Mesenchymal stem cell (in vitro differentiated cells and primary cell): ENCODE results near the gene NUAK1.

Experiments used
- DNase-seq: peaks from one replicate; pipeline ENCODE4 v3.0.0-alpha.2; 2013
- H2AFZ ChIP-seq: one replicate; pipeline ENCODE4 v1.6.1; 2013; ENCODE audit warnings: low read depth, mild to moderate bottlenecking, control low read depth, inconsistent platforms, low read length, moderate library complexity
- H2AK5ac ChIP-seq: 2 replicates; pipeline ENCODE4 v1.6.1; 2013; ENCODE audit warnings: low read length, moderate library complexity, mild to moderate bottlenecking, inconsistent platforms; ENCODE audit not compliant: severe bottlenecking
- H2BK120ac ChIP-seq: one replicate; pipeline ENCODE4 v1.6.1; 2013; ENCODE audit warnings: low read depth, mild to moderate bottlenecking, inconsistent platforms, low read length, moderate library complexity
- H2BK12ac ChIP-seq, 2 experiments: one replicate each; pipeline ENCODE4 v1.6.1; 2013; ENCODE audit warnings: inconsistent platforms in 2 of 2, low read length in 2 of 2, mild to moderate bottlenecking in 2 of 2, moderate library complexity in 2 of 2, control low read depth in 1 of 2
- H2BK15ac ChIP-seq: one replicate; pipeline ENCODE4 v1.6.1; 2013; ENCODE audit warnings: mild to moderate bottlenecking, low read depth, inconsistent platforms; ENCODE audit not compliant: poor library complexity, severe bottlenecking
- H2BK5ac ChIP-seq: 2 replicates; pipeline ENCODE4 v1.6.1; 2013; ENCODE audit warnings: low read depth, mild to moderate bottlenecking, low read length, control low read depth, inconsistent platforms; ENCODE audit not compliant: poor library complexity, severe bottlenecking
- H3K14ac ChIP-seq, 2 experiments: one replicate each; pipeline ENCODE4 v1.6.1; 2013; ENCODE audit warnings: inconsistent platforms in 2 of 2, low read length in 2 of 2, control low read depth in 1 of 2, mild to moderate bottlenecking in 1 of 2, moderate library complexity in 1 of 2
- H3K18ac ChIP-seq, 2 experiments: one replicate each; pipeline ENCODE4 v1.6.1; 2013; ENCODE audit warnings: inconsistent platforms in 2 of 2, low read length in 2 of 2, control low read depth in 1 of 2, low read depth in 1 of 2, mild to moderate bottlenecking in 1 of 2
- H3K23ac ChIP-seq, 2 experiments: one replicate each; pipeline ENCODE4 v1.6.1; 2013; ENCODE audit warnings: inconsistent platforms in 2 of 2, low read length in 2 of 2, mild to moderate bottlenecking in 2 of 2, moderate library complexity in 2 of 2, control low read depth in 1 of 2
- H3K27ac ChIP-seq: 2 replicates; pipeline ENCODE4 v1.5.1; 2013; ENCODE audit warnings: mild to moderate bottlenecking, moderate library complexity, low read length, control low read depth, inconsistent platforms; ENCODE audit not compliant: poor library complexity, severe bottlenecking
- H3K27me3 ChIP-seq, 2 experiments: 2 replicates each; pipeline versions ENCODE4 v1.6.1 to v1.7.0; 2013; ENCODE audit warnings: low read length in 2 of 2, mild to moderate bottlenecking in 2 of 2, moderate library complexity in 2 of 2, control low read depth in 1 of 2, inconsistent platforms in 1 of 2; ENCODE audit not compliant: control insufficient read depth in 1 of 2, insufficient read depth in 1 of 2
- H3K36me3 ChIP-seq, 2 experiments: 2 replicates each; pipeline versions ENCODE4 v1.6.1 to v1.7.0; 2013; ENCODE audit warnings: low read length in 2 of 2, control low read depth in 1 of 2, inconsistent platforms in 1 of 2, low read depth in 1 of 2, mild to moderate bottlenecking in 1 of 2; ENCODE audit not compliant: insufficient read depth in 2 of 2, control insufficient read depth in 1 of 2
- H3K4ac ChIP-seq, 2 experiments: one replicate each; pipeline ENCODE4 v1.6.1; 2013; ENCODE audit warnings: inconsistent platforms in 2 of 2, low read length in 2 of 2, mild to moderate bottlenecking in 2 of 2, moderate library complexity in 2 of 2, control low read depth in 1 of 2, low read depth in 1 of 2
- H3K4me1 ChIP-seq: 2 replicates; pipeline ENCODE4 v1.6.1; 2013; ENCODE audit warnings: low read depth, low read length, control low read depth; ENCODE audit not compliant: control insufficient read depth, insufficient read depth
- H3K4me2 ChIP-seq: 2 replicates; pipeline ENCODE4 v1.6.1; 2013; ENCODE audit warnings: low read length, mild to moderate bottlenecking, inconsistent platforms; ENCODE audit not compliant: poor library complexity, severe bottlenecking
- H3K4me3 ChIP-seq, 2 experiments: 2 replicates each; pipeline versions ENCODE4 v1.5.1 to v1.7.0; 2013; ENCODE audit warnings: low read length in 2 of 2, mild to moderate bottlenecking in 2 of 2, control low read depth in 1 of 2, low read depth in 1 of 2; ENCODE audit not compliant: insufficient read depth in 1 of 2
- H3K79me1 ChIP-seq: replicated peaks from 2 replicates; pipeline ENCODE4 v1.6.1; 2013; ENCODE audit warnings: mild to moderate bottlenecking, control low read depth, low read length, inconsistent platforms; ENCODE audit not compliant: poor library complexity, severe bottlenecking
- H3K9ac ChIP-seq: 2 replicates; pipeline ENCODE4 v1.7.0; 2013; ENCODE audit warnings: mild to moderate bottlenecking, low read length, moderate library complexity
- H3K9me3 ChIP-seq: 2 replicates; pipeline ENCODE4 v1.7.0; 2013; ENCODE audit warnings: mild to moderate bottlenecking, low read length; ENCODE audit not compliant: control insufficient read depth
- H4K8ac ChIP-seq: one replicate; pipeline ENCODE4 v1.6.1; 2013; ENCODE audit warnings: inconsistent platforms, mild to moderate bottlenecking, low read length, moderate library complexity
- H4K91ac ChIP-seq: one replicate; pipeline ENCODE4 v1.6.1; 2013; ENCODE audit warnings: mild to moderate bottlenecking, low read length, inconsistent platforms
- WGBS: methylation state at CpG from one replicate; pipeline ENCODE4 v1.1.7; 2013; ENCODE audit warnings: mixed read lengths; 5-methylcytosine and 5-hydroxymethylcytosine counted together

NUAK1 gene

DNA sequence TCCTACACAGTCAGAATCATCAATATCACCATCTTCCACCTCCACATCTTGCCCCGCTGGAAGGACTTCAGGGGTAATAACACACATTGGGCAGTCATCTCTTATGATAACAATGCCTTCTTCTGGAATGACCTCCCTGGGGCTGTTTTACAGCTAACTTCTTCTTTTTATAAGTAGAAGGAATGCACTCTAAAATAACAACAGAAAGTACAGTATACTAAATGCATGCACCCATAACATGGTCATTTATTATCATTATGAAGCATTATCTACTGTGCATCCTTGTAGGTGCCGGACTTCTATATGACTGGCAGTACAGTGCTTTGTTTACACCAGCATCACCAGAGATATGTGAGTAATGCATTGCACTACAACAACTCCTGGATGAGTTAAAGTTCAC lies 19.0 kb upstream of the NUAK1 start:
- H4K91ac ChIP-seq: no peak overlapping the region
- H3K4me1 ChIP-seq: peaks cover 1% of the 10 kb centered on the region
- no peak overlapping the region for H2BK5ac ChIP-seq
- H3K9me3 ChIP-seq: no peaks in the 10 kb centered on the region
- no peak overlapping the region for H3K4ac ChIP-seq
- H2BK15ac ChIP-seq: no peak overlapping the region
- H2AFZ ChIP-seq: no peak overlapping the region
- no peak overlapping the region for H2BK120ac ChIP-seq
- H3K27me3 ChIP-seq: peaks cover 0 to under 1% of the 10 kb centered on the region in 2 experiments
- H2AK5ac ChIP-seq: no peak overlapping the region
- H3K18ac ChIP-seq: no peak overlapping the region
- no peak overlapping the region for H4K8ac ChIP-seq
- H3K36me3 ChIP-seq: no peaks in the 10 kb centered on the region
- no peak overlapping the region for H2BK12ac ChIP-seq
- H3K4me3 ChIP-seq: no peak overlapping the region
- DNase-seq: no peak
- H3K14ac ChIP-seq: no peak overlapping the region
- WGBS: 97% methylated on average over 2 of the region's 2 CpGs
- H3K23ac ChIP-seq: no peak overlapping the region
- H3K27ac ChIP-seq: no peak overlapping the region
- no peaks in the 10 kb centered on the region for H3K79me1 ChIP-seq
- H3K4me2 ChIP-seq: no peak overlapping the region
- H3K9ac ChIP-seq: no peak overlapping the region

DNA sequence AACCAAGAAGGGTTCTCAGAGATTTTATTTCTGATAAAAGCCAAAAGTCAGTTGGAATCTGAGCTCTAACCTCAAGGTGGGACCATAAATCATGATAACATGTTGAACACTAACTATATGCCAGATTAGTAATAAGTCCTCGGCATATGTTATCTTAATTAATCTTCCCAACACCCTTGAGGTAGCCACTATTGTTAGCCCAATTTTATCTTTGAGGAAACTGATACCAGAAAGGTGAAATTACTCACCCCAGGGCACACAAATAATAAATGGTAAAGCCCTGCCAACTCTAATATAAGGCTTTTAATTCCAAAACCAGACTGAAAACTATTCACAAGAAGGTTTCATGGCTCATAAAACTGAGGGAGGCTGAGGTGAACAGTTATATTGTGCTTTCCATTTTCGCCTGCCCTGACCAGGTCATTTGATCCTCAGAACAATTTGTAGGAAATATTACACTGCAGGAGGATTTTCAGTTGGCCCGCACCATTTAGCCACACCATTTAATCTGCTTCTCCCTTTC lies 16.1 kb upstream of the NUAK1 start:
- H4K91ac ChIP-seq: no peak overlapping the region
- no peak overlapping the region for H3K4ac ChIP-seq
- no peak overlapping the region for H2BK12ac ChIP-seq
- H3K27me3 ChIP-seq: no peaks in the 10 kb centered on the region
- H3K14ac ChIP-seq: no peak overlapping the region
- H4K8ac ChIP-seq: no peak overlapping the region
- H2BK120ac ChIP-seq: no peak overlapping the region
- H3K18ac ChIP-seq: no peak overlapping the region
- H3K27ac ChIP-seq: no peak overlapping the region
- H3K79me1 ChIP-seq: no peaks in the 10 kb centered on the region
- H3K23ac ChIP-seq: no peak overlapping the region
- H3K36me3 ChIP-seq: no peaks in the 10 kb centered on the region
- no peak overlapping the region for H2AFZ ChIP-seq
- H2AK5ac ChIP-seq: no peak overlapping the region
- no peak overlapping the region for H3K4me3 ChIP-seq
- H2BK5ac ChIP-seq: no peak overlapping the region
- no peak for DNase-seq
- no peak overlapping the region for H2BK15ac ChIP-seq
- H3K9ac ChIP-seq: no peak overlapping the region
- H3K9me3 ChIP-seq: no peaks in the 10 kb centered on the region
- peaks cover 1% of the 10 kb centered on the region for H3K4me1 ChIP-seq
- 92% methylated on average over 3 of the region's 3 CpGs for WGBS
- no peak overlapping the region for H3K4me2 ChIP-seq

- no peak overlapping the region for H3K4ac ChIP-seq
- H4K8ac ChIP-seq: no peak overlapping the region
- no peak overlapping the region for H3K4me3 ChIP-seq
- H3K9me3 ChIP-seq: no peaks in the 10 kb centered on the region
- H3K27ac ChIP-seq: no peak overlapping the region
- H3K4me1 ChIP-seq: peaks cover 1% of the 10 kb centered on the region
- H2AK5ac ChIP-seq: no peak overlapping the region
- no peak overlapping the region for H3K23ac ChIP-seq
- no peak overlapping the region for H2BK15ac ChIP-seq
- no peak overlapping the region for H4K91ac ChIP-seq
- DNase-seq: no peak
- H3K18ac ChIP-seq: no peak overlapping the region
- no peak overlapping the region for H3K4me2 ChIP-seq
- no peak overlapping the region for H2AFZ ChIP-seq
- 96% methylated on average over 2 of the region's 4 CpGs for WGBS
- H3K27me3 ChIP-seq: no peaks in the 10 kb centered on the region
- no peak overlapping the region for H3K14ac ChIP-seq
- peaks cover 0 to 3% of the 10 kb centered on the region in 2 experiments for H3K36me3 ChIP-seq
- H2BK12ac ChIP-seq: no peak overlapping the region
- H3K9ac ChIP-seq: no peak overlapping the region
- H2BK120ac ChIP-seq: no peak overlapping the region
- H3K79me1 ChIP-seq: no peaks in the 10 kb centered on the region
- H2BK5ac ChIP-seq: no peak overlapping the region
Measured at GRCh38 chr12:106152334-106152733, 13.6 kb upstream of the NUAK1 start.

GRCh38 chr12:106150555-106150954 lies 11.8 kb upstream of the NUAK1 start:
- H3K4me1 ChIP-seq: peaks cover 4% of the 10 kb centered on the region
- no peak overlapping the region for H3K23ac ChIP-seq
- H3K18ac ChIP-seq: no peak overlapping the region
- no peak overlapping the region for H3K9ac ChIP-seq
- H2BK120ac ChIP-seq: no peak overlapping the region
- no peak overlapping the region for H3K27ac ChIP-seq
- 88% methylated on average over 5 of the region's 5 CpGs for WGBS
- H3K4ac ChIP-seq: no peak overlapping the region
- H2AFZ ChIP-seq: no peak overlapping the region
- H4K8ac ChIP-seq: no peak overlapping the region
- no peak overlapping the region for H3K14ac ChIP-seq
- H3K79me1 ChIP-seq: peaks cover 2% of the 10 kb centered on the region
- no peak overlapping the region for H2BK15ac ChIP-seq
- H3K27me3 ChIP-seq: no peaks in the 10 kb centered on the region
- H3K36me3 ChIP-seq: peaks cover 0 to 3% of the 10 kb centered on the region in 2 experiments
- no peak overlapping the region for H2BK12ac ChIP-seq
- no peak overlapping the region for H4K91ac ChIP-seq
- H2AK5ac ChIP-seq: no peak overlapping the region
- DNase-seq: no peak
- H3K9me3 ChIP-seq: no peaks in the 10 kb centered on the region
- no peak overlapping the region for H3K4me3 ChIP-seq
- no peak overlapping the region for H2BK5ac ChIP-seq
- no peak overlapping the region for H3K4me2 ChIP-seq
